Nephron progenitor cell (in vitro differentiated cells): ENCODE data around the gene GRAMD2A.

Experiments used
- DNase-seq: peaks from one replicate; pipeline ENCODE4 v3.0.0; 2021
- H3K27ac Mint-ChIP-seq: 2 replicates; pipeline ENCODE4 v1.8.0; 2021; ENCODE audit warnings: mild to moderate bottlenecking, moderate library complexity, mixed read lengths
- H3K27me3 Mint-ChIP-seq: 2 replicates; pipeline ENCODE4 v1.8.0; 2021; ENCODE audit warnings: mild to moderate bottlenecking, low read depth, mixed read lengths; ENCODE audit not compliant: poor library complexity
- H3K36me3 Mint-ChIP-seq: 2 replicates; pipeline ENCODE4 v1.8.0; 2021; ENCODE audit warnings: low read depth, mixed read lengths
- H3K4me1 Mint-ChIP-seq: 2 replicates; pipeline ENCODE4 v1.8.0; 2021; ENCODE audit warnings: mixed read lengths
- H3K4me3 Mint-ChIP-seq: 2 replicates; pipeline ENCODE4 v1.8.0; 2021; ENCODE audit warnings: mild to moderate bottlenecking, moderate library complexity, mixed read lengths
- H3K9me3 Mint-ChIP-seq: 2 replicates; pipeline ENCODE4 v1.8.0; 2021; ENCODE audit warnings: mild to moderate bottlenecking, moderate library complexity, mixed read lengths
- TF ChIP-seq, protein P1 (sequence below): fragments of 200-600 bp; sonication (generic); IDR thresholded peaks from 2 replicates; pipeline ENCODE4 v1.5.0; 2021; ENCODE audit warnings: antibody characterized with exemption

Gene GRAMD2A

DNA sequence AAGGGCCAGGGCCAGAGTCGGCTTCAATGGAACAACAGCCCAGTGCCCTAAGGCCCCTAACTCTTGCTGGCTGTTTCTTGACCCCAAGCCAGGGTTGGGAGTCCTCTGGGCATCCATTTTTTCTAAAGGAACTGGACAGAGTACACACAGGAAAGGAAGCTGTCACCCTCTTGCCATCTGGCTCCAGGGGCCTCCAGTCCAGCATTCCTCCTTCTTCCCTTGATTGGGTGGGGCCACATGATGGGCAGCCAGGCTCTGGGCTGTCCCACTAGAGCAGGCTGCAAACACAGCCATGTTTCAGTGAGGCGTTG, 1.6 kb upstream of the GRAMD2A start:
- peaks cover 5% of the 10 kb centered on the region for H3K4me1 Mint-ChIP-seq
- no peaks in the 10 kb centered on the region for H3K9me3 Mint-ChIP-seq
- DNase-seq = no peak
- TF ChIP-seq, protein P1, sequence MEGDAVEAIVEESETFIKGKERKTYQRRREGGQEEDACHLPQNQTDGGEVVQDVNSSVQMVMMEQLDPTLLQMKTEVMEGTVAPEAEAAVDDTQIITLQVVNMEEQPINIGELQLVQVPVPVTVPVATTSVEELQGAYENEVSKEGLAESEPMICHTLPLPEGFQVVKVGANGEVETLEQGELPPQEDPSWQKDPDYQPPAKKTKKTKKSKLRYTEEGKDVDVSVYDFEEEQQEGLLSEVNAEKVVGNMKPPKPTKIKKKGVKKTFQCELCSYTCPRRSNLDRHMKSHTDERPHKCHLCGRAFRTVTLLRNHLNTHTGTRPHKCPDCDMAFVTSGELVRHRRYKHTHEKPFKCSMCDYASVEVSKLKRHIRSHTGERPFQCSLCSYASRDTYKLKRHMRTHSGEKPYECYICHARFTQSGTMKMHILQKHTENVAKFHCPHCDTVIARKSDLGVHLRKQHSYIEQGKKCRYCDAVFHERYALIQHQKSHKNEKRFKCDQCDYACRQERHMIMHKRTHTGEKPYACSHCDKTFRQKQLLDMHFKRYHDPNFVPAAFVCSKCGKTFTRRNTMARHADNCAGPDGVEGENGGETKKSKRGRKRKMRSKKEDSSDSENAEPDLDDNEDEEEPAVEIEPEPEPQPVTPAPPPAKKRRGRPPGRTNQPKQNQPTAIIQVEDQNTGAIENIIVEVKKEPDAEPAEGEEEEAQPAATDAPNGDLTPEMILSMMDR = no peak
- H3K4me3 Mint-ChIP-seq = no peak overlapping the region
- peaks cover 53% of the 10 kb centered on the region for H3K27me3 Mint-ChIP-seq
- peaks cover 51% of the 10 kb centered on the region for H3K36me3 Mint-ChIP-seq
- H3K27ac Mint-ChIP-seq = no peak overlapping the region

DNA sequence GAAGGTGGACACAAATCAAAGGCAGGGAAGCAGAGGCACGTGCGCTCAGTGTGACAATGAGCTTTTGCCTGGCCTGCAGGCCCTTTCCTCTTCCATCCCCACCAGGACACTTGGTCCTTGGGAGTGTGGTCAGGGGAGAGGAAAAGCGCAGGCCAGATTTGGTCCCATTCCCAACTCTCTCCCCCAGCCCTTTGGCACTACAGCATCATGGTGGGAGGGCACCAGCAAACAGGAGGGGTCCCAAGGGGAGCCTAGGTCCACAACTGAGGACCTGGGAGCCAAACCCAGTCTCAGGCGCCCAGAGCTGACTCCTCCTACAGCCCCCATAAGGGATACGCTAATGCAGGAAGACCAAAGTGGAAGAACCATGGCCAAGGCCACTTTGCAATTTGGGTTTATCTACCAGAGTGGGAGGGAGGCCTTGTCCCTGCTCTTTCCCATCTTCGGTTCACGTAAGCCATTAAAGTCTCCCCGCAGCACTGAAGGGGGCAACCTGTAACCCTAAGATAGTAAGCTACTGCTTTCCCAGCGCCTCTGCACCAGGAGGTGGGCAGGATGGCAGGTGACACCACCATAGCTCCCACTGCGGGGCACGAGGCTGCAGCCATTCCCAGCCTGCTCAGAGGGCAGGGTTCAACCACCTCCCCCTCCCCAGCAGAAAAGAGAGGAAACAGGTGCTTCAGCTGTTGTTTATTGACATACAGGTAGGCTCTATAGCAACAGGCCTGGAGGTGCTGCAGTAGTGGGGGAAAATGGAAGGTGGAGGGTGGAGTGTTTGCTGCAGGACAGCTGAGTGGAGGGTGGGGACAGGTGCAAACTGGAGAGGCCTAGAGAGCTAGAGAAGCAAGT, 993 bp upstream of the GRAMD2A start:
- TF ChIP-seq, protein P1 = no peak
- no peak for DNase-seq
- H3K9me3 Mint-ChIP-seq = no peaks in the 10 kb centered on the region
- H3K27ac Mint-ChIP-seq = no peak overlapping the region
- H3K27me3 Mint-ChIP-seq = peaks cover 59% of the 10 kb centered on the region
- H3K4me3 Mint-ChIP-seq = peak overlapping the region; percentile 79
- H3K4me1 Mint-ChIP-seq = peaks cover 5% of the 10 kb centered on the region
- H3K36me3 Mint-ChIP-seq = peaks cover 46% of the 10 kb centered on the region

DNA sequence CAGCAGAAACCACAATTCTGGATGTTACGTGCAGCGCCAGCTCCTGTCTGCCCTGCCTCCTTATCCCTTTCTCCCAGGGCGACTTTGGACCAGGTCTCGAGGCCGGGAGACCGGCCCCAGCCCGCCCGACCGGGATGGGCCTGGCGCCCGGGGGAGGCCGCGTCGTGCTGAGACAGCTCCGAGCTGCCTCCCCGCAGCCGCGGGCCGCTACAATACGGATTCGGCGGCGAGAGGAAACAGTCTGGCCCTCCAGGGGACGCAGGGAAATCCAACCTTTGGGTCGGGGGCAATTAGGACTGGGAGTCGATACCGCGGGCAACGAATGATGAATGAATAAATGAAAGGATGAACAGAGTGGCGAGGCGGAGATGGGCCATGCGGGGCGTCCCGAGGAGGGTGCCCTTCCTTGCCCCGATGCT, 537 bp downstream of the GRAMD2A start:
- Mint-ChIP-seq H3K4me3 (peak overlapping the region; percentile 73), H3K27ac (no peak overlapping the region), H3K27me3 (peaks cover 72% of the 10 kb centered on the region), H3K4me1 (peaks cover 10% of the 10 kb centered on the region), H3K9me3 (no peaks in the 10 kb centered on the region), H3K36me3 (peaks cover 32% of the 10 kb centered on the region)
- no peak for DNase-seq
- TF ChIP-seq, protein P1 = no peak

DNA sequence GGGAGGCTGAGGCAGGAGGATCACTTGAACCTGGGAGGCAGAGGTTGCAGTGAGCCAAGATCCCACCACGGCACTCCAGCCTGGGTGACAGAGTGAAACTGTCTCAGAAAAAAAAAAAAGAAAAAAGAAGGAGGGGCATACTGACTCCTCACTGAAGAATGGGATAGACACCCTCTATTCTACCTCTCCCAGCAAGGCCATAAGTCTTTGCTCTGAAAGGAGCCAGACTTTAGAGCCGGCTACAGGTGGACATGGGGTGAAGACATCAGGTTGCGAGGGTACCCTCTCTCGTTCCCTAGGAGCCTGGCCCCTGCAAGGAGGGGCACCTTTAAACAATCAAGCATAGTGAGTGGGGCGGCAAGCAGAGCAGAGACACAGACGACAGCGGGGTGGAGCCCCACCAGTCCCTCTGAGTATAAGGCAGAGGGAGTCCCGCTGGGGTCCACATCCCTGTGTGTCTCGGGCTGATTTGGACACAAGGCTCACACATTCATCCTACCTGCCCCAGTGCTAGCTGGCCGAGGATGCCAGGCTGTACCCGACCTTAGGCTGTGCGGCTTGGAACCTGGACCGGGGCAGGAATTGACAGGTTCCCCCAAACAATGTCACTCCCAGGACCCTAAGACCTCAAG, 1.1 kb downstream of the GRAMD2A start:
- Mint-ChIP-seq H3K4me1 (peaks cover 10% of the 10 kb centered on the region), H3K9me3 (no peaks in the 10 kb centered on the region), H3K27me3 (peaks cover 74% of the 10 kb centered on the region), H3K36me3 (peaks cover 32% of the 10 kb centered on the region), H3K27ac (no peak overlapping the region), H3K4me3 (peak overlapping the region; percentile 64)
- TF ChIP-seq, protein P1 = no peak
- no peak for DNase-seq

DNA sequence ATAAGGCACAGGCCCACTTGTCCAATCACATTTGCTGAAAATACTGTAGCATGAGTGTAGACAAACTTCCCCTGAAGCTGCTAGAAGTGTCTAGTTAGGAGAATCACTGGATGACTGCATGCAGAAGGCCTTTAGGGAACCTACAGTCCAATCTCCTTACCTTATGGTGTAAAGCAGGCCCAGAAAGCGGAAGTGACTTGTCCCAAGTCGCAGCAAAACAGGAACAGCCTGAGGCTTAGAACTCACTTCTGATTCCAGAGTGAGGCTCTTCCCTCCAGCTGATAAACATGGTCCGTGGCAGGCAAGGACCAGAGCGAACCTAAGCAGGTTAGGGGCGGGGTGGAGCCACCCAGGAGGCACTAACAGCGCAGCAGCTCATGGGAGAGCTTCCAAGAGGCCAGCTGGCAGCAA, 2.5 kb downstream of the GRAMD2A start:
- H3K9me3 Mint-ChIP-seq = no peaks in the 10 kb centered on the region
- no peak overlapping the region for H3K4me3 Mint-ChIP-seq
- H3K36me3 Mint-ChIP-seq = peaks cover 21% of the 10 kb centered on the region
- peaks cover 86% of the 10 kb centered on the region for H3K27me3 Mint-ChIP-seq
- H3K4me1 Mint-ChIP-seq = peaks cover 10% of the 10 kb centered on the region
- H3K27ac Mint-ChIP-seq = no peak overlapping the region
- DNase-seq = no peak
- TF ChIP-seq, protein P1 = no peak
